Adrenal gland (tissue), 5 donors: ENCODE data around the gene HECW1.

Experiments
- CTCF ChIP-seq, 6 experiments: fragments of 450-650 bp in 4 of 6; fragments of 200-600 bp in 2 of 6; sonication (generic) in 1 of 6; IDR thresholded peaks; 1 replicate in 5 of 6; 2 replicates in 1 of 6; pipeline versions ENCODE4 v1.5.1 to v1.8.0; 2016 to 2021; ENCODE audit warnings: antibody characterized with exemption in 6 of 6, mild to moderate bottlenecking in 2 of 6, moderate library complexity in 1 of 6
- POLR2A ChIP-seq, 2 donors: fragments of 450-650 bp; IDR thresholded peaks; one replicate each; pipeline ENCODE4 v1.6.1; 2017; ENCODE audit warnings: antibody characterized with exemption in 2 of 2, mild to moderate bottlenecking in 2 of 2, moderate library complexity in 1 of 2
- donor health status: DM: no; HTN: no; CAD: no.

GRCh38 chr7:43077285-43077684 lies 35.2 kb upstream of the HECW1 start:
- TF ChIP-seq CTCF (IDR thresholded peaks at IDR 0.05) (no peak), POLR2A (IDR thresholded peaks at IDR 0.05) (no peak)
